Vagina (tissue), 2 donors: ENCODE data around the gene CYTH4.

ENCODE experiments used
- CTCF ChIP-seq, 3 experiments: fragments of 450-650 bp in 2 of 3; fragments of 200-600 bp in 1 of 3; sonication (generic) in 1 of 3; IDR thresholded peaks; one replicate each; pipeline ENCODE4 v1.5.1; 2017 to 2019; ENCODE audit warnings: antibody characterized with exemption in 3 of 3, mild to moderate bottlenecking in 2 of 3, moderate library complexity in 2 of 3
- POLR2A ChIP-seq, 2 donors: fragments of 450-650 bp; IDR thresholded peaks; one replicate each; pipeline ENCODE4 v1.6.1; 2017; ENCODE audit warnings: antibody characterized with exemption in 2 of 2, mild to moderate bottlenecking in 2 of 2, moderate library complexity in 2 of 2

DNA sequence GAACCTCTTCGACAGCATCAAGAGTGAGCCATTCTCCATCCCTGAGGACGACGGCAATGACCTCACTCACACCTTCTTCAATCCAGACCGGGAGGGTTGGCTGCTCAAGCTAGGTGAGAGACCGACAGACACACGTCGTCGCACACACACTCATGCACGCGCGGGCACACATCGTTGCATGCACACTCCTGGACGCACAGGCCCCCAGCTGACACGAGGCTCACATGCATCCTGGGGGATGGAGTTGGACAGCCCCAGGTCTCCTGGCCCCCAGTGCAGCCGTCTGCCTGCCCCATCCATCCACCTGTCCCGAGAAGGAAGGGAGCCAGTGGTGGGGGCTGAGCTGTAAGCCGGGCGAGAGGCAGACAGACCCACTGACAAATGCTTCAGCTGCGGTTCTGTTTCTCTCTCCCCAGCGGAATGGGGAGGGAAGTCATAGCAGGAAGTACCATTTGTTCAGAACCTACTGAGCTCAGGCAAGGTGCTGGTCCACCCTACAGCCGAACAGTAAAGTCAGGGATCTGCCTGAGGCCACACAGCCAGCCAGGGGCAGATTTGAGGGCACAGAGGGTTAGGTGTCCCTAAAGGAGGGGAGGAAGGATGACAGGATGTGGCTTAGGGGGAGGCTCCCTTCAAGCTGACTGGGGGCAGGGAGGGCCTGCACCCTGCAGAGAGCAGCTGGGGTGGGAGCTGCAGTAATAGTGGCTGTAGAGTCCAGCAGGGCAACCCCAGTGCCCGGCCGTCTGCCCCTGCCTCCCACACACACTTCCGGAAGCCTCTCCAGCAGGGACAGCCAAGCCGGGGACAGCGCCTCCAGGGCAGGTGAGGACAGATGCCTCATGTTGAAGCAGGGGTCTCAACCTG lies 27.1 kb downstream of the CYTH4 start:
- TF ChIP-seq CTCF (IDR thresholded peaks at IDR 0.05) (no peak), POLR2A (IDR thresholded peaks at IDR 0.05) (no peak)
